Anterior cingulate cortex (tissue), 58 donors: ENCODE data around the gene FAM240A.

Experiments used
- DNase-seq, 58 donors: peaks; one replicate each; lab custom pipeline; 2025; lab: John Stamatoyannopoulos, UW

FAM240A gene

GRCh38 chr3:46660003-46660402 is 47.7 kb downstream of the FAM240A start:
- DNase-seq: no peak

DNA sequence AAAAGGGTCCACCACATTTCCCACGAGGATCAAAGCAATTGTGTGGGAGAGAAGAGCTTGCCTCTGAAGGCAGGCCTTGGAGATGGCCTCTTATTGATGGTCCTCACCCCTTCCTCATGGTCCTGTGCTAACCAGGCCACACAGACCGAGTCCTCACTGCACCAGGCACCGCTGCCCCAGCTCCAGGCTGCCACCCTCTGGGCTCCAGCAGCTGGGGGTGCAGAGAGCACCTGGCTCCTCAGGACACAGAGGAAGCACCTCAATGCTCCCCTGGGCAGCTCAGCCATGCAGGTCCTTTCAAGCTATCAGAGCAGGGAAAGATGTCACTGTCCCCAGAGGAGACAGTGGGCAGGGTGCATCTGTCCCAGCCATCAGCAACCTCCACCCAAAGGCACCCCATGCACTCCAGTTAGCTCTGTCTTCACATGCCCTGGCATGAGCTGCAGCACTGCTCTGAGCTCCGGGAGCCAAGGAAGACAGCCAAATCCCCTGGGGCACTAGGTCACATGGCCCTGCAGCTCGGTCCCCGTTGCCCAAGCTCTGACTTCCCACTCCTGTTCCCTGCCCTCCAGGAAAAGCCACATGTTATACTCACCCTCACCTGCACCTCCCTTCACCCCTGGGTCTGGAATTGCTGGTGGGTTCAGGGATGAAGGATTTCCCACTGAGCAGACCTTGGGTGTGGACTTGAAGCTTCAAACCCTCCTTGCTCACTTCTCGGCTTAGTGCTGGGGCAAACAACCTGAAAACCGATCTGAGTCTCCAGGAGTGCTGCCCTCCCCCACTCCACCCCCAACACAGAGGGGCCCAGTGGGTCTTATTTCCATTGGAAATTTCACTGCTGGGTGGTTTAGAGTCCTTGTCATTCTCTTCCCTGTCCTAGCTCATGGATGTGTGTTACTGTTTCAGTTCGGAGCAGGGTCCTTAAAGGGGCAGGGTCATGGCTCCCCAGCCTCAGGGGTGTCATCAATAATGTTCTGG is 48.5 kb downstream of the FAM240A start:
- DNase-seq: no peak

DNA sequence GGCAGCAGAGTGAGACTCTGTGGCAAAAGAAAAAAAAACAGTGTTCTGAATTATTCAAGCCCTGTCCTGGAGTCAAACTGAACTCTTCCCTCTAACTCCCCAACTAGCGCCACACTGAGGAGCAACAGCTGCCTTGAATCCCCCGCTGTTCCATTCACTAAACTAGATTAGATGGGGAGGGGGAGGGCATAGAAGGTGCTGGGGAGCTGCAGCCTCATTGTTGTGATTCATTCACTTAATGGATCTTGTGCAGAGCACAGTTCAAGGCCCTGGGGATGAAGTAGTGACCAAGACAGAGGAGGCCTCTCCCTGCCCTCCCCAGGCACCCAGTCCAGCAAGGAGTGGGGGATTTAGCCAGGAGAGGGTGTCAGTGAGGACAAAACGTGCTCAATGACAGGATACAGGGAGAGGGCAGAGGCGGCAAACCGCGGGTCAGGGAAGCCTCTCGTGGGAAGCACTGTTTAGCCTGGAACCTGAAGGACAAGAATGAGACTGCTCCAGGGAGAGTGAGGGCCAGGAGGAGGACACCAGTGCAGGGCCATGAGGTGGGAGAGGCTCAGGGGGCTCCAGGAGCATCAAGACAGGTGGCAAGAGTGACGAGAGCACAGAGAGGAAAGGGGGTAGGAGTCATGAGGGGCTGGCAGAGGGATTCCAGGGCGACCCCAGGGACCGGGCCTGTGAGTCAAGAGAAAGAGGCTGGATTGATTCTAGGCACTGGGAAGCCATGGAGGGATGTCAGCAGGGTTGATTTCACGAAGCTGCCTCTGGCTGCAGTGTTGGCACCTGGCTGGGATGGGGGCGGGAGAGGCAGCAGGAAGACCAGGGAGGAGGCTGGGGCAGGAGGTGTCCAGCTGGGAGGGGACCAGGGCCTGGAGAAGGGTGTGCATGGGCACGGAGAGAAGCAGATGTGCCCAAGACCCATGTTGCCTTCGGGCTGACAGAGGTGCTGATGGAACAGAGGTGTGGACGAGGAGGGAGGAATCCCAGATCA is 49.7 kb downstream of the FAM240A start:
- no peak for DNase-seq

DNA sequence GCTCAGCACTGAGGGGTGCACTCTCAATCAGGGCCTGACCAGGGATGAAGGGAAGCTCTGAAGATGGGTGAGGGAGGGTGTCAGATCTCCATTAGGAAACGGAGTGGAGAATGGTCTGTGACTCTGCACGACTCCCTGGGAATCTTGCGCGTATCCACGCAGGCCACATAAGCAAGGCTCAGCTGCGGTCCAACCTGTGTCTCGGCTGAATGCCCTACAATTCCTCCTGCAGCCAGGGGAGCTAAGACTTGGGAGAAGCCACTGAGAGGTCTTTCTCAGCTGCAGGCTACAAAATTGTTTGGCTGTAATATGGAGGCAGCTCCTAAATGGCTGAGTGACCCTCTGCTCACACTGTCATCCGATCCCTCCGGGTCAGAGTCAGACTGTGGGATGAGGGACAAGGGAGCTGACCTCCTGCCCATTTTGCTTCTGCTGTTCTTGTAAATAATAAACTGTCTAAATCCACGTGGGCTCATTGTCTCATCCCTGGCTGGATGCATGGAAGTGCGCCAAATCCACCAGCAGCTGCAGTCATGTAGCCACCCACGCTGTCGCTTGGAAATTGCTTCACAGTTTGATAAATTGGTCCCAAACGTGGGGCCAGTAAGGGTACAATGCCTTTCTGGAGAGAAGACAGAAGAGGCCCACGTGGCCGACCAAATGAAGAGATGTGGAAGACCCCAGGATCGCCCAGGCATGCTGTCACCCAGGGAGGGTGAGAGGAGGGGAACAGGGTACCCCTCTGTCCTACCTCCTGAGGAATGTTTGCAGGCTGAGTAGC is 50.6 kb downstream of the FAM240A start:
- DNase-seq: peak in 46 of 58 donors; percentile 13 to 84 (median 48)

DNA sequence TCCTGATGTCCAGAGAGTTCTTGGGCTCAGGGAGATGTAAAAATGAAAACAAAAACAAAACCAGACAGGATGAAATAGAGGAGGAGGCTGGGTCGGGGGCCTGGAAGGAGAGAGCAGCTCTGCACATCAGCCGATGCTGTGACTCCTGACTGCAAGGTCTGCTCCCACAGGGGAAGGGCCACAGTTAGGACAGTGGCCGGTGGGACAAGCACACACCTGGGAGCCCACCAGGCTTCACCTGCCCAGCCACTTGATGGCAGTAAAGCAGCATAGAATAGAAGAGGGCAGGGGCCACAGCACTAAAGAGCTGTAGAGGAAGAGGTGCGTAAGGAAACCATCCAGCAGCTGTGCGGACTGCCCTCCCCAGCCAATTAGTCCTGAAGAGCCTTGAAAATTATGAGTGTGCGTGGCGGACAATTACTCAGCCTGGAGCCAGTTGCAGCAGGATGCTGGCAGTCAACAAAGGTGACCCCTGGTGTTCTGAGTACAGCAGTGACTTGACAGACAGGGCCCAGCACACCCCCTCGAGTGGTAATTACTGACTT is 51.3 kb downstream of the FAM240A start:
- no peak for DNase-seq

DNA sequence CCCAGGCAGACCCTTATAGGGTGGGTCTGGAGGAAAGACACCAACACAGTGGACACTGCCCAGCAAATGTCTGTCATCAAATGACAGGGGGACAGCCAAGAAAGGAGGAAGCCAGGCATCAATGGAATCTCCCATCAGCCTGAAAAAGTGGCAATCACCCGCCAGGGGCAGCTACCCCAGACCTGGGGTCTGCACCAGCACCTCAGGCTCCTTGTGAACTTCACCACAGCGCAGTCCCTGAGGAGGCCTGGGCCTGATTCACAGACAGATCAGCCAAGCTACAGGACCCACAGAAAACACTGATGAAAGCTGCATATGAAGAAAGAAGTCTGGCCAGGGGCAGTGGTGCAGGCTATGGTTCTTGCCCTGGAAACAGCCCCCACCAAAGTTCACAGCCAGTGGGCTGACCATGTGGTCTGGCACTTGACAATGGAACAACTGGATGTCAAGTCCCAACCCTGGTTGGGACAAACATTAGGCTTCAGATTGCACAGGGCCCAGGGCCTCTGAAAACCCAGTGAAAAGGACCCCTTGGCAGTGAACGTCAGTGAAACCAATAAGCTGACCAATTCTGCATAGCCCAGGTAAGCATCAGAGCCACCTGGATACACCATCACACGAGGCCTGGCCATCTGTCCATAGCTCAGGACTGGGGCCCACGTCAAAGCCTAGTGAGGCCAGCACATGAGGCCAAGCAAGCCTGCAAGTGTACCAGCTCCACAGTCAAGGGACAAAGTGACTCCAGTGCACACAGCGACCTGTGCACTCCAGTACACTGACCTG is 52.1 kb downstream of the FAM240A start:
- DNase-seq: no peak

GRCh38 chr3:46664971-46665762 is 52.8 kb downstream of the FAM240A start:
- DNase-seq: peak in 24 of 58 donors; percentile 8 to 66 (median 38)

- no peak for DNase-seq
Observed at GRCh38 chr3:46665763-46666452, 53.6 kb downstream of the FAM240A start.

- no peak for DNase-seq
Observed at GRCh38 chr3:46666453-46666845, 54.1 kb downstream of the FAM240A start.

DNA sequence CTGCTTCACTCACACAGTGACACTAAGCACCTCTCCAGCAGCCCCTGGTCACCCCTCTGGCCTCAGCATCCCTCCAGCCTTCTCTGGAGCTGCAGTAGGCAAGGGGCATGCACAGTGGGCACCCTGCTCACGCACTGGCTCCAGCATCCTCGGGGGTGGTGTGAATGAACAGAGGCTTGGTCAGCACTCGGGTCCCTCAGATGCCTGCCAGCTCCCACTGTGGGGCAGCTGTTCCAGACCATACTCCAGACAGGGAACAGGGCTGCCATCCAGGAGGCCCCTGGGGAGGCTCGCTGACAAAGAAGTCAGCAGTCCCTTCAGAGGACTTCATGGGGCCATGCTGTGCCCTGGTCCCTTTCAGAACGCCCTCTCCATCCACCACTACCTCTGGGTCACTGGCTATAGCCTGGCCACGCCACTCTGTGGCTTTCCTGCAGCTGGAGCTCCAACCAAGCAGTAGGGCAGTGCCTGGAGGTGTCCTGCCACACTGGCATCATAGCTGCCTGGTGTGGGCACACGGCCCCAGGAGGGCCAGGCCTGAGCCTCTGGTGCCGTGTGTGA is 54.8 kb downstream of the FAM240A start:
- DNase-seq: no peak

DNA sequence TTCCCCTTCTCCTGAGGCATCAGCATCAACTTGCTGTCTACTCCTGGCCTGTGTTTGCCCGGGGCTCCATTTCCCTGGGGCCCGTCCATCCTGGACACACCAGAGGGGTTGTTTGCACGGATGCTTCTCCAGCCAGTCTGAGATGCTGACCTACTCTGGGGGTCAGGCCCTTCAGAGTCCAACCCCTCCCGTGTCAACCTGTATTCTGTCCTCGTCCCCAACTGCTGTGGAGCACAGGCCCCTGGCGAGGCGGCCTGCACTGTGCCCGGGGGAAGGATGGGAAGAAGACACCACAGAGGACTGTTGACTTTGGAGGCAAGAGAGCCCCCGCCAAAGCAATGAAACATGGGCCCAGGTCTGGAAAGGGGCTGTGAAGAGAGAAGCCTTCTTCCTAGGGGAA is 55.3 kb downstream of the FAM240A start:
- no peak for DNase-seq

GRCh38 chr3:46668116-46668515 is 55.8 kb downstream of the FAM240A start:
- DNase-seq: no peak

GRCh38 chr3:46668591-46668990 is 56.3 kb downstream of the FAM240A start:
- DNase-seq: no peak

GRCh38 chr3:46669191-46669999 is 57.1 kb downstream of the FAM240A start:
- DNase-seq: peak in 1 of 58 donors; percentile 25

- DNase-seq: no peak
Observed at GRCh38 chr3:46670000-46670890, 57.9 kb downstream of the FAM240A start.
